GM19372 (cell line): Measurements from ENCODE around the gene XKR8.
A peak's percentile ranks its signal among the peaks of the same experiment; 100 is the strongest.

ENCODE experiments used
- ATAC-seq: cut with Tn5 transposase; IDR thresholded peaks from one replicate; pipeline ENCODE4 v1.9.1; 2021; ENCODE audit warnings: mild to moderate bottlenecking, low read depth, moderate library complexity; ENCODE audit not compliant: unreplicated experiment

XKR8 gene, protein sequence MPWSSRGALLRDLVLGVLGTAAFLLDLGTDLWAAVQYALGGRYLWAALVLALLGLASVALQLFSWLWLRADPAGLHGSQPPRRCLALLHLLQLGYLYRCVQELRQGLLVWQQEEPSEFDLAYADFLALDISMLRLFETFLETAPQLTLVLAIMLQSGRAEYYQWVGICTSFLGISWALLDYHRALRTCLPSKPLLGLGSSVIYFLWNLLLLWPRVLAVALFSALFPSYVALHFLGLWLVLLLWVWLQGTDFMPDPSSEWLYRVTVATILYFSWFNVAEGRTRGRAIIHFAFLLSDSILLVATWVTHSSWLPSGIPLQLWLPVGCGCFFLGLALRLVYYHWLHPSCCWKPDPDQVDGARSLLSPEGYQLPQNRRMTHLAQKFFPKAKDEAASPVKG

DNA sequence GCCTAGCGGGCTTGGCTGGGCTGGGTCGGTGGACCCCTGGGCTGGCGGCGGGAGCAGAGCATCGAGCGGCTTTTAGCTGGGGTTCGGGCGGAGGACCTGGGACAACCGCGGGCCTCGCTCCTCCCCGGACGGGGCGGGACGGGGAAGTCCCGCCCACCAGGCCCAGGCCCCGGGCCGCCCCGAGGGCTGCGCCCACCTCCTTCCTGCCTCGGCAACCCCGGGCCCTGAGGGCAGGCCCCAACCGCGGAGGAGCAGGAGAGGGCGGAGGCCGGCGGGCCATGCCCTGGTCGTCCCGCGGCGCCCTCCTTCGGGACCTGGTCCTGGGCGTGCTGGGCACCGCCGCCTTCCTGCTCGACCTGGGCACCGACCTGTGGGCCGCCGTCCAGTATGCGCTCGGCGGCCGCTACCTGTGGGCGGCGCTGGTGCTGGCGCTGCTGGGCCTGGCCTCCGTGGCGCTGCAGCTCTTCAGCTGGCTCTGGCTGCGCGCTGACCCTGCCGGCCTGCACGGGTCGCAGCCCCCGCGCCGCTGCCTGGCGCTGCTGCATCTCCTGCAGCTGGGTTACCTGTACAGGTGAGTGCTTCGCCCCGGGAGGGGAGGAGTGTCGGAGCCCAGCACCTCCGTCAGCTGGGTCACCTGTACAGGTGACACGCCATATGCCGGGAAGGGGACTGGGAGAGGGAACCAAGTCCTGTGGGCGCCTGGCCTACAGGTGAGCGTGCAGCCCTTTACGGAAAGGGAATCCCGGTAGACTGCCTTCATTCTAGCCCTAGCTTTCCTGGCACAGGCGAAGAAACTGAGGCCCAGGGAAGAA, at the start of gene XKR8:
Gene XKR8, plus strand, starts transcription at position 182 of the 812 bp plus-strand sequence. Its CDS starts 97 bp downstream, at position 279.
- ATAC-seq, result peak; percentile 82

DNA sequence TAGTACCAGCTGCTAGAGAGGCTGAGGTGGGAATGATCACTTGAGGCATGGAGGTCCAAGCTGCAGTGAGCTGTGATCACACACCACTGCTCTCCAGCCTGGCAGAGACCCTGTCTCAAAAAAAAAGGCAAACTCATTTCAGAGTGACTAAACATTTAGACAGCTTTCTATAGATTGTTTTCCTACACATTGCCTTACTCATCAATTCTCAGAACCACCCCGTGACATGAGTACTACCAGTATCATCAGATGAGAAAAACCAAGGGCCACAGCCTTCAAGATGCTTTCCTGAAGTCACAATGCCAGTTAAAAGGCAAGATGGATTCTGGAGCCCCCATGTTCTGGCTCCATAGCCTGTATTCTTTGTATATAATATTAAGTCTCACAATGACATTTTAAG, 47.3 kb upstream of the XKR8 start:
- no peak for ATAC-seq

DNA sequence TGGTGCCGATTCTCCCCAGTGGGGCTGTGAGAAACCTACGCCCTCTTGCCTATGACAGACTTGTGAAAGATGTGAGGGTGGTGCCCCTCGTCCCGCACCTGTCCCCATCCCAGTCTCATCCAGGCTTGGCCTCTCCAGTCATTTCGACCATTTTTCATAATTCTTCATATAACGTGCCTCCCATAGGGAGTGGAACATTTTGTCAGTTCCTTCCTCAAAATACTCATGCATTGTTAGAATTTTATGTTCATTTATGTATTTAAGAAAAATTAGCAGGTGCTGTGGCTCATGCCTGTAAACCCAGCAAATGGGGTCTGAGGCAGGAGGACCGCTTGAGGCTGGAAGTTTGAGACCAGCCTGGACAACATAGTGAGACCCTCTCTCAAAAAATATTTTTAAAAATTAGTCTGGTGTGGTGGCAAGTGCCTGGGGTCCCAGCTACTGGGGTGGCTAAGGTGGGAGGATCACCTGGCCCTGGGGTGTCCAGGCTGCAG, 44.6 kb upstream of the XKR8 start:
- ATAC-seq, result no peak

DNA sequence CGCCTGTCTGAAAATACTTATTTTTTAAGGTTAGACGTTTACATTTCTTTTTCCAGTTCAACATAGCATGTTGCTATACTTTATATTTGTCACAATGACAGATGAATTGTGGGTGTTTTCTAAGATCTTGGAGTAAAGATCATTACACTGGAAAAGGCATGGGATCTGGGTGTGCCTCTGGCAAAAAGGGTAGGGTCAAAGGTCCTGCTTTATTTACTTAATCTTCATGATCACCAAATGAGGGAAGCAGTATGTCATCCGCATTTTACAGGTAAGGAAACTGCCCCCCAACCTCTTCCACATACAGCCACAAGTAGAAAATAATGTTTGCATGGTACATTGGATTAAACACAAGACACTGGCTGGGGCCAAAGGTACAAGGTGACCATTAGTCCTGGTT, 37.5 kb upstream of the XKR8 start:
- ATAC-seq, result no peak

DNA sequence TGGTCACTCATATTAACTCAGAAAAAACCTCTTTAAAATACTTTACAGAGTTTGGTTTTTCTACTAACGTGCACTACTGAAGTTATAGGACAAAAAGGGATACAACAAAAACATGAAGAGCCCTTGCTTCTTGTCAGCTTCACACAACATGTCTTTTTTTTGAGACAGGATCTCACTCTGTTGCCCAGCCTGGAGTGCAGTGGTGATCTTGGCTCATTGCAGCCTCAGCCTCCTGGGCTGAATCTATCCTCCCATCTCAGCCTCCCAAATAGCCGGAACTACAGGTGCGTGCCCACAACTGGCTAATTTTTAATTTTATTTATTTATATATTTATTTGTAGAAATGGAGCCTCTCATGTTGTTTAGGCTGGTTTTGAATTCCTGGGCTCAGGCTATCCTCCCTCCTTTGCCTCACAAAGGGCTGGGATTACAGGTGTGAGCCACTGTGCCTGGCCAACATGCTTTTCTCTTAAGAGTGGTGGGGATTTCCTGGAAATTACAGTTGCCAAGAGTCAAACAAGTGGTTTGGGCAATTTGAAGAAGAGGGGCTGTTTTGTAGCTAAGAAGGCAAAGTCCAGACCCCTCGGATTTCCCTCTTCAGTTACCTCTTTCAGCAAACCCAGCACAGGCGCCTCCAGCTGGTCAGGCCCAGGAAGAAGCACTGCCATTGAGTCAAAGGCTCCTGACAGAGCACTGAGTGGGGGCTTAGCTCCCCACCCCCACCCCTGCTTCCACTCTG, 31.4 kb upstream of the XKR8 start:
- ATAC-seq, result no peak

DNA sequence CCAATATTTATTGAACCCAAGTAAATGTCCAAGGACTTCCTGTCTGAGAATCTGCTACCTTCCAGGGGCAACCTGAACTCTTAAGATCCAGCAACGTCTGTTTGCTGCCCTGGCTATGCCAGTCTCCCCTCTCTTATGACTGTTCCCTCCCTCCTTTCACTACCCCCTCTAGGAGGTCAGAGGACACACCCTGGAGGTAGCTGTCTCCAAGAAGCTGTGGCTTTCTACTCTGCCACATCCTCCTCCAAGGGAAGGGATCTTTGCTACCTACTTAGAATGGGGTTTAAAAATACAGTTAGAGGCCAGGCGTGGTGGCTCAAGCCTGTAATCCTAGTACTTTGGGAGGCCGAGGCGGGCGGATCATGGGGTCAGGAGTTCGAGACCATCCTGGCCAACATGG, 28.6 kb upstream of the XKR8 start:
- ATAC-seq, result no peak

DNA sequence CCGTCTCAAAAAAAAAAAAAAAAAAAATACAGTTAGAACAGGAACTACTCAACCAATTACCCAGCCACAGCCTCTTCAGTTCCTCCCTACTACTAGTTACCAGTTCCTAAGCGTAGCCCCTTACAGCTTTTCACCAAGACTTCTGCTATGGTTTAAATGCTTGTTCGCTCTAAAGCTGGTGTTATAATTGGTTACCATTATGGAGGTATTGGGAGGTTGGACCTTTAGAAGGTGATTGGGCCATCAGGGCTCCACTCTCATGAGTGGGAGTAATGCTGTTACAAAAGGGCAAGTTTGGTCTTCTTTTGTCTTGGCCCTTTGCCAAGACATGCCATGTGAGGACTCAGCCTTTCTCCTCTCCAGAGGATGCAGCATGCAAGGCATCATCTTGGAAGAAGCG, 28.0 kb upstream of the XKR8 start:
- ATAC-seq, result no peak

DNA sequence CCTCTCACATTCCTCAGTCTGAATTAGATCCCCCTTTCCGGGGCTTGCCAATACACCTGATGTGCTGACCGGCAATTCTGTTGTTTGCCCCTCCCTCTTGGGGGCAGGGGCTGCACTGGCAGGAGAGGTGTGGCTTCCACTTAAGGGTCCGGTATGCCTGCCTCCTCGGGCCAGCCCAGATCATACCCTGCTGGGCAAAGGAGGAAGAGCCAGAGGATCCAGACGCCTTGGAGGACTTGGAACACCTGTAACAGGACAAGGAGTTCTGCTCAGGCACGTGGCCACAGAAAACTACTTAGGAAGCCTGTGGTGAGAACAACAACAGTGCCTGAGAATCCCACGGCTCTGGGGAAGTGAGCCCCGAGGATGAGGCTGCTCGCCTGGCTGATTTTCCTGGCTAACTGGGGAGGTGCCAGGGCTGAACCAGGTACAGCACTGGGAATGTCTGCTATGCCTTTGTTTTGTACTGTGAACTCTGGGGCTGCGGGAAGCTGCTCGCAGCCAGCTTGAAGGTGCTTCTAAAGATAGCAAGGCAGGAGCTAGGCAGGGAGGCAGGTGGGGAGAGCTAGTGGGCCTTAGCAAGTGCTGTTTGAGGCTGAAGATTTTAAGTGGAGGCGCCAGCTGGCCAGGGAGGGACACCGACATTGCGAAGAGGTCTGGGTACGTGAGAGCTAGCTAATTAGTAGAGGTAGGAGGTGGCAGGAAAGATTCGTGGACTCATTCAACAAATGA, 24.8 kb upstream of the XKR8 start, which contains the start of gene SMPDL3B:
Gene SMPDL3B, plus strand, starts transcription at position 183 of the 732 bp plus-strand sequence. Its CDS starts 184 bp downstream, at position 367.
- ATAC-seq, result no peak

DNA sequence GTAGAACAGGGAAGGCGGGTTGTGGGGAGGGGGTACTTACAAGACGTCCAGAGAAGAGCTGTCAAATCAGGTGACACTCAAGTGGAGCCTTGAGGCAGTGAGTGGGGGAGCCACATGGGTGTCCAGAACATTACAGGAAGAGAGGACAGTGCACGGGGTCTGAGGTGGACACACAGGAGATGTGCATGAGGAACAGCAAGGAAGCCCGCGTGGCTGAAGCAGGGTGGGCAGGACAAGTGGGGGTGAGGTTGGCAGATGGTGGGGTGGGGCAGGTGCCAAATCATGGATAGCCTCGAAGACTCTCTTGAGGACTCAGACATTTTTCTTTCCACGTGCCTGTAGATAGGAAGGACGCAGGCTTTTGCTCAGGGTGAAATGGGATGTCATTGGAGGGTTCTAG, 24.1 kb upstream of the XKR8 start:
- ATAC-seq, result no peak

DNA sequence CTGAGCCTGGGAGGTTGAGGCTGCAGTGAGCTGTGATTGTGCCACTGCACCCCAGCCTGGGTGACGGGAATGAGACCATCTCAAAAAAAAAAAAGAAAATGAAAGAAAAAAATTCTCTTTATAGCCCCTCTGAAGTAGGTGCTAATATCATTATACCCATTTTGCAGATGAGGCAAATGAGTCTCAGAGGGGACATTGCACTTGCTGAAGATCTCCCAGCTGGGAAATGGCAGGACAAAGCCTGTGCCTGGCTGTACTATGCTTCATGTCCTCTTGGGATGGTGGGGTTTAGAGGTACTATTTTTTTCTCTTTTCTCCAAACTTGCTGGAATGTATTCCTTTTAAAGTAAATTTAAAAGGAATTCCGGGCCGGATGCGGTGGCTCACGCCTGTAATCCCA, 23.4 kb upstream of the XKR8 start:
- no peak for ATAC-seq

DNA sequence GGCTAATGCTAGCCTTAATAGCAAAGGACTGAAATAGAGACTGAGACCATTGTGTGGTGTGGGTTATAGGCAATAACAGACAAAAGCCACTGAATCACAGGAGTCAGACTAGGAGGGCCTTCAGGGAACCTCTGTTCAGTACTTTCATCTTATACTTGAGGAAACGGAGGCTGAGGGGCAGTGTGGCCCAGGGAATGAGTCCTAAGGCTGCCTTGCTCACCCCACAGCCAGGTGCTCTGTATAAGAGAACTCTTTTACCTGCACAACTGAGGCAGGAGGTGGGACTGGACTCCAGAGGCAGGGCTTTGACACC, 22.3 kb upstream of the XKR8 start:
- no peak for ATAC-seq

DNA sequence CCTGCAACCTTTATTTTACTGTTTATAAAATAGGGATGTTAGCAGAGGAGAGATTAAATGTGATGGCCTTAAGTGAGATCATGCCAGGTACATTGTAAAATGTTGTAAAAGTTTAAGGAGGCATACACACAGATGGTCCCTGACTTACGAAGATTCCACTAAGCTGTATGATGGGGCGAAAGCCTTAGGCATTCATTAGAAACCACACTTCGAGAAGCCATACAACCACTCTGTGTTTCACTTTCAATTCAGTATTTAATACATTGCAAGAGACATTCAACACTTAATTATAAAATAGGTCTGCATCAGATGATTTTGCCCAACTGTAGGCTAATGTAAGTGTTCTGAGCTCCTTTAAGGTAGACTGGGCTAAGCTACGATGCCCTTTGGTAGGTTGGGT, 21.3 kb upstream of the XKR8 start:
- ATAC-seq, result no peak

DNA sequence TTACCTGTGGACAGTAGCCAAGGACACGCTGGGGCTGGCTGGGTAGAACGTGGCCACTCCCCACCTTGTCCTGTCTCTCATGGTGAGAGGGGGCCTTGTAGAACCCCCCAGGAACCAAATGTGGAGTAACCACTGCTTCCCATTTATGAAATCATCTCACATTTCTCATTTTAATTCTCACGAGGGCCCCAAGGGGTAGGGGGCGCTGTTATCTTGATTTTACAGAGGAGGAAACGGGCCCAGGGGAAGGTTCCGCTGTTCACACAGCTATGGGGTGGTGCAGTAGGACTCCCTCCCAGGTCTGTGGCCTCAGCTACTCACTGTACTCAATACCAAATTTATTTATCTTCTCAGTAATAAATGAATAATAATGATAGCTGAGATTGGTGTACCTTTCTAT, 19.5 kb upstream of the XKR8 start:
- ATAC-seq, result no peak

DNA sequence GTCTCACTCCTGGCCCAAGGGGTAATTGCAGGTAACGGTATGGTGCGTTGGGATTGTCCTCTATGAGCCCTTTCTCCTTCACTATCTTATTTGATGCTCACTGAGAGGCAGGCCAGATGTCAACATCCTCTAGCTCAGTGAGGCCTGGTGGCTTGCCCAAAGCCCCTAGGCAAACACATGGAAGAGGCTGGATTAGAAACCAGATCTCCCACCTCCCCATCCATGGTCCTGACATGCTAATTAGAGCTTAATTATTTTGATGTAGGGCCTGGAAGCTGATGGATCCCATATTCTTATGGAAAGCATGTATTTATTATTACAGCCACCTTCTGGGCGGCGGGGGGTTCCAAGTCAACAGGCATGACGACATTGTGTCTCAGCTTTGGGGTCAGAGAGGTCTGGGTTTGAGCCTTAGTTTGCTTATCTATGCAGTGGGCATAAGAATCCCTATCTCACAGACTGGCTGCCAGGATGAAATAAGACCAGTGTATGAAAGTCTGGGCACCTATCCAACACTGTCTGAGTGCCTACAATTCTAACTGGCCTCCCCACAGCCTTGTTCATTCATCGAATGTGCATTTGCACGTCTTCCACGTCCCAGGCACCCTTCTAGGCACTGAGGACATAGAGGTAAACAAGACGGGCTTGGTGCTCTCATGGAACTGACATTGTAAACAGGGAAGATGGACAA, 18.8 kb upstream of the XKR8 start:
- no peak for ATAC-seq

DNA sequence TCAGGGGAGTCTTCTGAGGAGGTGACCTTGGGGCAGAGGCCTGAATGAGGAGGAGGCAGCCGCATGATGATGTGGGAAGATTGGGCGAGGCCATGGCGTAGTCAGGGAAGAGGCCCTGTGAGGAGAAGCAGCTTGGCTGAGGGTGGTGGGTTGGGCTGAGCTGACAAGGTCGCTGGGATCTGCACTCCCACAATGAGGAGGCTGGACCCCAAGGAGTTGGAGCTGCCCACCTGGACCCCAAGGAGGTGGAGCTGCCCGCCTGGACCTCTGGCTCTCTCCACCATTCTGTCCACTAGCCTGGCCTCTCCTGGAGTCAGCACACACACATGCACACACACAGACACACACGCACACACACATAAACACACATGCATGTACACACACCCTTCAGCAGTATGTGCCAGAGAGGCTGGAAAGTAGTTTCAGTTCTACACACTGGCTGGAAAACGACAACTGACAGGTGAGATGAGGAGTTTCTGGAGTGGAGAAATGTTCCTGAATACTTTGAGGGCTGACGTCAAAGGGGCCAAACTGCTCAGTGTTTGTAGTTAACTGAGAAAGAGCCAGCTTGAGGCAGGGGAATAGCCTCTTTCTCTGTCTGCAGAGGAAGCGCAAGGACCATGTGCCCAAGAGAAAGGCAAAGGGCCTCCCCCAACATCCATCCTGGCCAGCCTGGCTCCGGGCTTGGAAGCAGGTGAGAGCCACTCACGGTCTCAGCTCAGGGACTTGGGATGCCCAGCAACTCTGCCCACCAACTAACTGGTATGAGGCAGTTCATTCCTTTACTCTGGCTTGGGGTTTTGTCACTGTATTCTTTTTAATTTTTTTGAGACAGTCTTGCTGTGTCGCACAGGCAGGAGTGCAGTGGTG, 17.9 kb upstream of the XKR8 start:
- no peak for ATAC-seq

DNA sequence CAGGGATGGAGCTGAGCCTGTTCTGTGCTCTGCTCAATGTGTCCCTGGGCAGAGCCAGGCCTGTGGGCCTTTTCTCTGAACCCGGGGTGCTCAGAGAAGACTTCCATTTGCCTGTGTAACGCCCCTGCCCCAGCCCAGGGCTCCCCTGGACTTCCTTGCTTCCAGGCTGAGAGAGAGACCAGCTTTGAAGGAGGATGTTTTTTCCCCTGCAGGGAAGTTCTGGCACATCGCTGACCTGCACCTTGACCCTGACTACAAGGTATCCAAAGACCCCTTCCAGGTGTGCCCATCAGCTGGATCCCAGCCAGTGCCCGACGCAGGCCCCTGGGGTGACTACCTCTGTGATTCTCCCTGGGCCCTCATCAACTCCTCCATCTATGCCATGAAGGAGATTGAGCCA, 14.8 kb upstream of the XKR8 start:
- ATAC-seq, result no peak

DNA sequence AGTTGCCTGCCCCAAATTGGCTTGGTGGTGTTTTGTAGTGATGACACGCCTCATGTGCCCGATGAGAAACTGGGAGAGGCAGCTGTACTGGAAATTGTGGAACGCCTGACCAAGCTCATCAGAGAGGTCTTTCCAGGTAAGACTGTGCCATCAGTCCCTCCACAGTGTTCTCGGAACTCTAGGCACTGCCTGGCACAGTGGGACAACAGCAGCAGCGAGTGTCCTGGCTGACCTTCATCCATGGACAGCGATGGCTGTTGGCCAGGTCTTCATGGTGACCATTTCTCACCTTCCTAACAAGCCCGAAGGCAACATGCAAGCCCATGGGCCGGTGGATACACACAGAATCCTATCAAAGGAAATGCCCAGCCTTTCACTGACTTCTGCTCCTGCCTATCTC, 10.7 kb upstream of the XKR8 start:
- ATAC-seq, result no peak

DNA sequence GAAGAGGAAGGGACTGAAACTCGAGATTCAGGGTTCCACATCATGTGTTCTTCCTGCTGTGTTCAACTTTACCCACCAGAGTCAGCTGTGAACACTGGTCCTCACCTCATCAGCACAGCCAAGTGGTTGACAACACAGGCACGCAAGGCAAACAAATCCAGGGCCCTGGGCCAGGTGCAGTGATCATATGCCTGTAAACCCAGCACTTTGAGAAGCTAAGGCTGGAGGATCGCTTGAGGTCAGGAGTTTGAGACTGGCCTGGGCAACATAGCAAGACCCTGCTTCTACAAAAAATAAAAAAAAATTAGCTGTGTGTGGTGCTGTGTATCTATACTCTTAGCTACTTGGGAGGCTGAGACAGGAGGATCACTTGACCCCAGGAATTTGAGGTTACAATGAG, 8.4 kb upstream of the XKR8 start:
- no peak for ATAC-seq

DNA sequence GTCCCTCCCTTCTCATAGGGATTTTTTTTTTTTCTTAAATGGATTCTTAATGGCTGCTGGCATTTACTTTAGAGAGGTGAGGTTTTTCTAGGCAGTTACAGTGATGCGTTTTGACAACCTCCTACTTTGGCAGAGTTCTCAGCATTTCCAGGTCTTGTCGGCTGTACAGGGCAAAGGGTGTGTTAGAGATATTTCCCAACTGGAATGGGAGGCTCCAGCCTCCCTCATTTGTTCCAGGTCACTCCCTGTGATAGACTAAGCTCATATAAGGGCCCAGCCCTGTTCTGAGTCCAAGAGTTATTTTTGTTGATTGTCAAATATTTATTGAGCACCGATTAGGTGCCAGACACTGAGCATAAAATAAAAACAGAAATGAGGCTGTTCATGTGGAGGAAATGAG, 7.6 kb upstream of the XKR8 start:
- ATAC-seq, result no peak
